SK-N-SH (cell line): ENCODE data around the gene DPF3.

ENCODE experiments used
- CHD2 ChIP-seq: fragments of 150-350 bp; IDR thresholded peaks from 2 replicates; pipeline ENCODE4 v1.6.1; 2018; ENCODE audit warnings: low read length; ENCODE audit not compliant: partially characterized antibody
- CTCF ChIP-seq: fragments of 200-600 bp; sonication (generic); IDR thresholded peaks from 2 replicates; pipeline ENCODE4 v1.6.1; 2017; ENCODE audit warnings: antibody characterized with exemption, mild to moderate bottlenecking, moderate library complexity
- RXRA ChIP-seq: IDR thresholded peaks from 2 replicates; pipeline ENCODE4 v1.4.0; 2012; ENCODE audit warnings: low read depth, mild to moderate bottlenecking, borderline replicate concordance
- YY1 ChIP-seq: IDR thresholded peaks from 2 replicates; pipeline ENCODE4 v1.4.0; 2012; ENCODE audit warnings: low read depth, mild to moderate bottlenecking

- no peak for TF ChIP-seq CHD2
- no peak for TF ChIP-seq RXRA
- TF ChIP-seq CTCF = no peak
- TF ChIP-seq YY1 = no peak
These were observed 177.4 kb downstream of the DPF3 start for GRCh38 chr14:72716476-72716875.
